ENCODE measurements around the gene TIMM10B. TPM values are rescaled to one million over a fixed set of nuclear protein-coding genes. Genes with fewer than 3 reads are reported as not detected.

TIMM10B gene
- polyA plus RNA-seq, 10 donors, result 16.0 to 22.0 (median 18.3) TPM

DNA sequence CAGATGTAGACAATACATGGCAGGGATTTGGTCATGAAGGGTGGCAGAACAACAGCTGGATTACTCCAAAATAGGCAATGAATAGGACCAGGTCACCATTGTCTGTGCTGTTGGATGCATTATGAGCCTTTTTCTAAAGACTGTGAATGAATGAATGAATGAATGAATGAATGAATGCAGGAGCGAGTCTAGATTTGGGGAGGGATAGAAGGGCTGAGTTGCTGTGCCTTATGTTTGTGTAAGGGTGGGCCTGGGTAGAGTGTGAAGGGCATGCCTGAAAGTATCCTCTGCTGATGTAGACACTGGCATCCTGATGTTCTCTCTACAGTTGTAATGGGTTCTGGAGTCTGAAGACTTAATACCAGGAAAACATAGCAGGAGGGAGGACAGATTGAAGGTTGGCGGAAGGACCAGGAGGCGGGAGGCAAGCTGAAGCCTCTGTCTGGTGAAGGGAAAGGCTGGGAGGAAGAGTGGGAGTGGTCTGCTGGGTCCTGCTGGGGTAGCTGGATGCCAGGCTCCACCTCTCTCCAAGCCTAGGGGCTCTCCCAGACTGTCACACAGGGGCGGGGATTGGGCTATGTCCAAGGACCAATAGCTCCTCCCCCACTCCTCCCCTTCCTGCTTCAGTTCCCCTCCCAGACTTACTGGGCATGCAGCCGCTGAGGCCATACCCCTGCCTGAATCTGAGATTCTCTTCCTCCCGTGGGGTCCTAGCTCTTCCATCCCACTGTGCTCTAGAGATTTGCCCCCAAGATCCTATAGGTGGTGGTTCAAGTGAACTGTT is 12.4 kb upstream of the TIMM10B start:
- DNase-seq, result peak; percentile 71 to 92 (median 84)

DNA sequence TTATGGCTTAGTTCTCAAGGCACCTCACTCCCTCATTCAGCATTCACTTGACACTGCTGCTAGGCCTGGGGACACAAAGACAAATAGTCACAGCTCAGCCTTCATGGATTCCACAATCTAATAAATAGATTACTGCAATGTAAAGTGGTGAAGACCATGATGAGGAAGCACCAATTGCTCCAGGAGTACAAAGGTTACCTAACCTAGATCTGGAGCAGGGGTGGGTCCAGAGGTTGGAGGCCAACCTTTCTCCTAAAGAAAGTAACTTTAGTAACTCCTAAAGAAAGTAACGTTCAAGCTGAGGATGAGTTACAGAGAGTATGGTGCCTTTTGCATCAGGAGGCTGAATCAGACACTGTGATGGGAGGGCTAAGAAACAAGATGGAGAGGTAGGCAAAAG is 11.7 kb upstream of the TIMM10B start:
- no peak for DNase-seq

DNA sequence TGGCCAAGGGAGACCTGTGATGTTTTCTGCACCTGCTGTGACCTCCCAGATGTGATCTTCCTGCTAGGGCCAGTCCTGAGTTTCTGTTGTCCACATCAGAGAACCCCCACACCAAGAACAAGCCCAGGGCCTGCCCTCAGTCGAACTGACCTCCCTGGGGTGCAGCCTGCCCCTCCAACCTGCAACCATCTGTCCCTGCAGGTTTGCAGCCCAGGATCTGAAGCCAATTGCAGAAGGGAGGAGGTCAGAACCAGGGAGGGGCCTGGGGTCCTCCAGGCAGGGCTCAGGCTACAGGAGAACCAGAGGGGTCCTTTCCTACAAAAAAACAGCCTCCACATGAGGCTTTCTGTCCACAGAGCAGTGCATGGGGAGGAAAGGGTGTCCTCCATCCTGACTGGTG is 8.4 kb upstream of the TIMM10B start:
- no peak for DNase-seq

GRCh38 chr11:6473451-6474412 is 7.6 kb upstream of the TIMM10B start, which contains the start of gene TRIM3:
TSS of gene TRIM3 (minus strand) at chr11:6473941. CDS start at chr11:6465695, 8,246 bp downstream.
- peak; percentile 87 to 93 (median 87) for DNase-seq

DNA sequence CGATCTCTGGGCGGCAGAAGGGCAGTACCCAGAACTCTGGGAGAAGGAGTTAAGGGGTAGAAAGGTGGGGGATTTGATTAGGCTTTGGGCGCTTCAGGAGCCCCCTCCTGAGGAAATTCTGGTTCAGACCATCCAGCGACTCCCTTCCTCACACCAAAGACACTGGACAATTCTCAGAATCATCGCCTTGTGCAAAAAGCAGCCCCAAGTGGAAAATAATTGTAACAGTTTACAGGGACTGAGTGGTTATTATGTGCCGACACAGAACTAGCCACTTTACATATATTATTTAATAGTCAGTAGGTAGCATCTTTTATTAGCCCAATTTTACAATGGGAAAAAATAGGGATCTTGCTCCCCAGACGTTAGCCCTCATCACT is 6.9 kb upstream of the TIMM10B start:
- DNase-seq, result no peak

- DNase-seq, result no peak
Measured at GRCh38 chr11:6474806-6475500, 6.3 kb upstream of the TIMM10B start.

DNA sequence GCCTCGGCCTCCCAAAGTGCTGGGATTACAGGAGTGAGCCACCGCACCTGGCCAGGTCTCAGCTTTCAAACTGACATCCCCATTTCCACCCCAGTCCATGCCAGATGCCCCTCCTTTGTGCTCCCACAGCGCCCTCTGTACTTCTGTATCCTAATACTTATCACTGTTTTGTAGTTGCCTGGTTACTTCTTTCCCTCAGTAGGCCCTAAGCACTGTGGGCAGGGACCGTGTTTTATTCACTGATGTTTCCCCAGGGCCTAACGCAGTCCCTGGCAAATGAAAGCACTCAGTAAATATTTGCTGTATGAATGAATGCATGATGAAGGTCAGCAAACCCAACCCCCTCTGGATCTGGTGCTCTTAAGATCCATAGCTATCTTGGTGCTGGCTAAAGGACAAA is 5.4 kb upstream of the TIMM10B start:
- no peak for DNase-seq

- DNase-seq, result no peak
Measured at GRCh38 chr11:6476571-6476970, 4.7 kb upstream of the TIMM10B start.

DNA sequence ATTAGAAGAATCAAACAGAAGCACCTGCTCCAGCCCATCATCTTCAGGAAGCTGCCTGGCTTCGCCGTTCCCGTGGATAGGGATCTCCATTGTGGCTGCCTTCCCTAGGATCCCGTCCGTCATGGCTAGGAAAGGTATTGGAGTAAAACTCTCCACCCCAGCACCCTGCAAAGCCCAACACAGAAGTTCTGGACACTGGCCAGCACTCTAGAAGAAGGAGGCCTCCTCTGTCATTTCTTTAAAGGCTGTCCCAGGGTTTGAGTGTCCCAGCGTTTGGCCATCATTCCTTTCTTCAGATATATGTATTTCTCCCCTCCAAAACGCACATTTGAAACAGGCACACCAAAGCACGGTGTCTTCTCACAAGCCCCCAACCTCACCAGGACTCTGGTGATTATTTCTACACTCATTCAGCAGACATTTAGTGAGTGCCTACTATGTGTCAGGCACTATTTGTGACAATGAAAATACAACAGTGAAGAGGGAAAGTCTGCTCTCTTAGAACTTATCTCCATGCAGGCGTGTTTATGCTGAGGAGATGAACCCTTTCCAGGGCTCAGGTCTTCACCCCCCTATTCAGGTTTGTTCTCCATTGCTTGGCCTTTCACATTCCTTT is 894 bp upstream of the TIMM10B start:
- DNase-seq, result peak in 2 of 3 donors; percentile 29 to 44

DNA sequence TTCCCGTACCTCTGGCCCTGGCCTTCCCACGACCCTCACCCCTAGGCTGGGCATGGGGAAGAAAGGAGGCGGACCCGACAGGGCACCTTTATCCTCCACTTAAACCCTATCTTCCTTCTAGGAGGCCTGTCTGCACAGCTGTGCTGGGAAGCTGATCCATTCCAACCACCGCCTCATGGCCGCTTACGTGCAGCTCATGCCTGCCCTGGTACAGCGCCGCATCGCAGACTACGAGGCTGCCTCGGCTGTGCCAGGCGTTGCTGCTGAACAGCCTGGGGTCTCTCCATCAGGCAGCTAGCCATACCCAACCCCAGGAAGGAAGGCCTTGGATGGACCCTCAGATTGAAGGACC is 599 bp downstream of the TIMM10B start:
- no peak for DNase-seq

DNA sequence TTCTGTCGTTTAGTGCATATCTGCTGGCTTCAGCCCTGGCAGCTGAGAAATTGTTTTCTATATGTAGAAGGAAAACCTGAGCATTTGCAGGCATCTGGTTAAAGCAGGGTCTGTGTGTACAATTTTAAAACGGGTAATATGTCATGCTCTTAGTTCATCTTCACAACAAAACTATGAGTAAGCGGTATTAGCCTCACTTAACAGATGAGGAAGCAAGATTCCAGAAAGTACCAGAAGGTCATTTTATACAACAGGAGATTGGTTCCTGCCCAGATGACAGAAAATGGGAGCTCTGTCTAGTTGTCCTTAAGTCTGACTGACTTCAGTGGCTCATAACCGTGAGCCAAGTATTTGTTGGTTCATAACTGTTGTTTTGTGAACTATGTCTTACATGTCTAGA is 1.1 kb downstream of the TIMM10B start:
- DNase-seq, result no peak

DNA sequence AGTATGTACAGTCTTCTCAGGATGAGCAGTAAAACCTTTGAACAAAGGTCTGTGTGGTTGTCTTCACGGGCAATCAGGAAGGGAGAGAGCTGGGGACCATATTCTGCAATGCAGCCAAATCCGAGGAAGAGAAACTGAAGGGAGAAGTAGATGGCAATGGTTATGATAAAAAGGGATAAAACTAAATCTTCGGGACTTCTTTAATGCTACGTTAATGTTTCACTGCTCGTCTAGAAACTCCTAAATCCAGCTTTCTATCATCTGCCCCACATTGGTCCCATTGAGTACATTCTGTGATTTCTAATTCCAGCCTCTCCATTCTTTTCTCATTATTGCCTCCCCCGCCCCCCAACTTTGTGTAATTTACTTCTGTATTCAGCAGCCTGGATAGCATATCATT is 1.7 kb downstream of the TIMM10B start:
- DNase-seq, result no peak

GRCh38 chr11:6485661-6486060 is 4.4 kb downstream of the TIMM10B start:
- no peak for DNase-seq

DNA sequence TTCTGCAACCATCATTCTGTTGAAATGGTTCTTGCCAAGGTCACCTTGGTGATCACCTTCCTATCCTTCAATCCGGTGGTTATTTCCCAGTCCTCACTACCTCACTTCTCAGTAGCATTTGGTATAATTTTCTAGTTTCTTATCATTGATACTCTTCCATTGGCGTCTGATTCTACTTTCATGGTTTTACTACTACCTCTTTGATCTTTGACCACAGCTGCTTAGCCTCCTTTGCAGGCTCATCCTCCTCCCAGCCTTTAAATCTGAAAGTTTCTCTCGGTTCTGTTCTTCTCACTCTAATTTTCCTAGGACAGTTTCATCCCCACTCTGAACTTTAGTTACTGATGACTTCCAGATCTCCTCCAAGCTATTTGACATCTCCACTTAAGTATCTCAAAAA is 5.0 kb downstream of the TIMM10B start:
- no peak for DNase-seq

DNA sequence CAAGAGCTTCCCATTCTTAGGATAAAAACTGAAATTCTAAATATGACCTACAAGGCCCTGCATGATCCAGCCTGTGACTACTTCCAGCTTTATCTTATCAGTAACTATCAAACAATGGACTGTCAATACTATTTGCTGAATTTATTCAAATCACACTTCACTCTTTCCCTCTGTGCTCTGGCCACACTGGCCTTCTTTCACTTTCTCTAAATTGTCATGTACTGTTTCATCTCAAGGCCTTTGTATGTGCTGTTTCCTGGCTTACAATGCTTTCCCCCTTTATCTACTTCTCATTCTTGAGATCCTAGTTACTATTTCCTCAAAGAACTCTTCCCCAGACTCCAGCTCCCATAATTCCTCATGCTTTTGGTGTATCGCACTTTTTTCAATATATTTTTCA is 5.6 kb downstream of the TIMM10B start:
- no peak for DNase-seq

DNA sequence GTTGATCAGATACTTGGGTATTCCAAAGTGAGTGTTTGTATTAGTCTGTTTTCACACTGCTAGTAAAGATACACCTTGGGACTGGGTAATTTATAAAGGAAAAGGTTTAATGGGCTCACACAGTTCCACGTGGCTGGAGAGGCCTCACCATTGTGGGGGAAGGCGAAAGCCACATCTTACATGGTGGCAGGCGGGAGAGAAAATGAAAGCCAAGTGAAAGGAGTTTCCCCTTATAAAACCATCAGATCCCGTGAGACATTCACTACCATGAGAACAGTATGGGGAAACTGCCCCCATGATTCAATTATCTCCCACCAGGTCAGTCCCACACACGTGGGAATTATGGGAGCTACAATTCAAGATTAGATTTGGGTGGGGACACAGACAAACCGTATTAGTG is 7.0 kb downstream of the TIMM10B start:
- no peak for DNase-seq

DNA sequence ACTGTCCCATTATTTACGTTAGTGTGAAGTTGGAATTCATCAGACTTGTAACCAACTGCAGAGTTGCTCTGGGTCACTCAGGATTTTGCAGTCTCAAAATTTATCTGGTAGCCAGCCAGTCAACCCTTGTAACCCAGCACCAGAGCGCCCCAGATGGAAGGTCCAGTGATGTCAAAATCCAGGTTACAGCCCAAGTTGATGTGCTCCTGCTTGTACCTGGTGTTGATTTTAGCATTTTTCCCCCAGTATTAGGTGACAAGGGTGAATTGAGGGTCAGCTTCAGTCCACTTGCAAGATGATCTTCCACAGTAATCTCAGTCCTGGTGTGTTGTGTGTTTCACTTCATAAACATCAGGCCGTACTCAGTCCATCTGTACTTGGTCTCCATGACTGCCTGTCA is 7.5 kb downstream of the TIMM10B start:
- DNase-seq, result no peak

- no peak for DNase-seq
Measured at GRCh38 chr11:6489306-6489705, 8.0 kb downstream of the TIMM10B start.

DNA sequence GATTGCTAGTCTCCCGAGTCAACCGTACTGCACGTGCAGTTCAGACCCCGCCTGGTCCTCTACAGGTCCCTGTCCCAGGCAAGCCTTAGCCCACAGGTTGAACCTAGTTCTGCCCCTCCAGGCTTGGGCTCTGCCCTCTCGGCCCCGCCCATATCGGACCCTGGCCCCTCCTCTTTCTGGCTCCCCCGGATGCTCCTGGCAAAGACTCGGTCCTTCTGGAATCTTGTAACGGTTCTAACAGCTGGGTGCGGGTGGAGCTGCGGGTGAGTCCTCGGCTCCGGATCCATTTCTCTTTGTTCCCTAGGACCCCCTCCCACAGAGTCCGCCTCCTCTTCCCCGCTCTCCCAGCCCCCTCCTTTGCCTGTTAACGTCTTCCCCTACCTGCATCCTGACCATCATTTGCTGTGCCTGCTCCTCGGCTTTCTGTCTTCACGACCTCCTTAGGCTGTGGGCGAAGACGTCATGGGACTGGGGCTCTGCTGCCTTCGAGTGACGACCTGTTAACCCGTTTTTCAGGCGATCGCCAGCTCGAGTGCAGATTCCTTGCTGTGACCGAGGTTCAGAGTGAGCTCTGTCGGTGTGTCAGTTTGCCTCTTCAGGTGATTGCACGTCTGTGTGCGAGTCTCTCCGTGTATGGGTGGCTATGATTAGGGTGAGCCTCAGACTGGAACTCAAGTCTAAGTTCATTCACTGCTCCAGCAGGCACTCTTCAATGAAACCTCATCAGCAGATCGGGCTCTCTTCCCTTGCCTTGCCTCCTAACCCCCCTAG is 16.0 kb downstream of the TIMM10B start, which contains the start of gene DNHD1:
DNHD1 (plus strand) TSS at position 212 of the 771 bp plus-strand sequence. CDS start 936 bp downstream, outside the sequence.
- peak in 1 of 3 donors; percentile 56 for DNase-seq

GRCh38 chr11:6498121-6498520 is 16.8 kb downstream of the TIMM10B start:
- DNase-seq, result no peak

DNA sequence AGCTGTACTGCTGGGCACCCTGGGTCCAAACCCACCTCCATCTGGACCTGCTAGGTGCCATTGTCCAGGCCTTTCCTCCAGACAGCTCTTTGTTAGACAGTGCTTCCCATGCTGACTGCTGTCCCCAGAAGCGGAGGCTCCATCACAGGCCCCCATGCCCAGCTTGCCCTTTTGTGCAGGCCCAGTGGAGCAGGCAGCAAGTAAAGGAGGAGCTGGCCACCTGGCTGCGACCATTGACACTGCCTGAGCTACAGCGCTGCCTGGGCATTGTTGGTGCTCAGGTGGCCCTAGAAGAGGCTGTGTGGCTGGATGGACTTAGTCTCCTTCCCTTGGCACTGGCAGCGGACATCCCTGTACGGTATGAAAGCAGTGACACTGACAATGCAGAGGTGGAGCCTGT is 17.2 kb downstream of the TIMM10B start:
- DNase-seq, result no peak

All from muscle of back (tissue), 11 donors.